ENCODE results near the gene CEP43.

CEP43 gene

GRCh38 chr6:167013067-167013466 lies 13.9 kb downstream of the CEP43 start:
- no peak for DNase-seq (ENCODE audit: low spot score)

GRCh38 chr6:167013946-167014345 lies 14.7 kb downstream of the CEP43 start:
- no peak for DNase-seq (ENCODE audit: low spot score)

GRCh38 chr6:167015302-167015701 lies 16.1 kb downstream of the CEP43 start:
- no peak for DNase-seq (ENCODE audit: low spot score)

GRCh38 chr6:167020206-167020605 lies 21.0 kb downstream of the CEP43 start:
- DNase-seq (ENCODE audit: low spot score): no peak

GRCh38 chr6:167027308-167027707 lies 28.1 kb downstream of the CEP43 start:
- DNase-seq (ENCODE audit: low spot score): no peak

- no peak for DNase-seq (ENCODE audit: low spot score)
These were observed 28.6 kb downstream of the CEP43 start for GRCh38 chr6:167027772-167028171.

GRCh38 chr6:167030222-167031072 lies 31.2 kb downstream of the CEP43 start:
- DNase-seq (ENCODE audit: low spot score): no peak

GRCh38 chr6:167031082-167031709 lies 32.0 kb downstream of the CEP43 start:
- DNase-seq (ENCODE audit: low spot score): no peak

- no peak for DNase-seq (ENCODE audit: low spot score)
These were observed 34.9 kb downstream of the CEP43 start for GRCh38 chr6:167034056-167034455.

GRCh38 chr6:167037762-167038161 lies 38.6 kb downstream of the CEP43 start:
- DNase-seq (ENCODE audit: low spot score): no peak

GRCh38 chr6:167044696-167045095 lies 45.5 kb downstream of the CEP43 start:
- no peak for DNase-seq (ENCODE audit: low spot score)

GRCh38 chr6:167045828-167046580 lies 46.8 kb downstream of the CEP43 start:
- no peak for DNase-seq (ENCODE audit: low spot score)

GRCh38 chr6:167046861-167047495 lies 47.8 kb downstream of the CEP43 start:
- no peak for DNase-seq (ENCODE audit: low spot score)

- DNase-seq (ENCODE audit: low spot score): no peak
These were observed 48.4 kb downstream of the CEP43 start for GRCh38 chr6:167047554-167047953.
